GM18951 (cell line): ENCODE results near the gene TGFB1I1.
A peak's percentile ranks its signal among the peaks of the same experiment; 100 is the strongest.

Experiments
- POLR2A ChIP-seq: IDR thresholded peaks from 4 replicates; pipeline ENCODE4 v1.6.1; 2011; ENCODE audit warnings: mild to moderate bottlenecking; ENCODE audit not compliant: insufficient read length, insufficient read depth; ENCODE audit errors: extremely low read depth
- in situ Hi-C: fragments of 300-500 bp; cut with MboI; formaldehyde crosslinking; loops from one replicate; pipeline ENCODE4 v1.12.0; 2022; ENCODE audit warnings: low sequenced_read_pairs, mixed read lengths, inconsistent platforms; ENCODE audit not compliant: unreplicated experiment

TGFB1I1 gene

DNA sequence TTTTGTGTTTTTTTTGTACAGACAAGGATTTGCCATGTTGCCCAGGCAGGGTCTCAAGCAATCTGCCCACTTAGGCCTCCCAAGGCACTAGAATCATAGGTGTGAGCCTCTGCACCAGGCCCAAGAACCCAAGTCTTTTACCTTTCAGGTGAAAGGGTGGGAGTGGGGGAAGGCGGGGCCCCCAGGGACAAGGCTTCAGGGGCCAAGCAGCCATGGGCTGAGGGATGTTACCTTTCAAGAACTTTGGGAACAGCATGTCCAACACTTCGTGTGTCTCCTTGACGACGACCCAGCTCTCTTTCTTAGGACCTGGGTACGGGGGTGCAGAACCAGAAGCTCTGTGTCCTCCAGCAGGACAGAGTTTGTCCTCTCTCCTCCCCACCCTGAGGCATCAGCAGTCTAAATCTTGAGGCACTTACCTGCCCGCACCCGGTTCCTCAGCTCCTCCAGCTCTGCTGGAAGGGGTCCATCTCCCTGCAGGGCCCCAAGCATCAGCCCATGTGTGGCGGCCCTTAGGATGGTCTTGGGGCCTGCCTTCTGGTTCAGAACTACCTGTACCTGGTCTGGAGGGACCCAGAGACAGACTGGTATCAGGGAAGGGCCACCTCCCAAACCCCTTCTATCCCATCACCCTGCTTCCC, 19.9 kb downstream of the TGFB1I1 start:
- in situ Hi-C loops = no loop called here
- TF ChIP-seq POLR2A = no peak

DNA sequence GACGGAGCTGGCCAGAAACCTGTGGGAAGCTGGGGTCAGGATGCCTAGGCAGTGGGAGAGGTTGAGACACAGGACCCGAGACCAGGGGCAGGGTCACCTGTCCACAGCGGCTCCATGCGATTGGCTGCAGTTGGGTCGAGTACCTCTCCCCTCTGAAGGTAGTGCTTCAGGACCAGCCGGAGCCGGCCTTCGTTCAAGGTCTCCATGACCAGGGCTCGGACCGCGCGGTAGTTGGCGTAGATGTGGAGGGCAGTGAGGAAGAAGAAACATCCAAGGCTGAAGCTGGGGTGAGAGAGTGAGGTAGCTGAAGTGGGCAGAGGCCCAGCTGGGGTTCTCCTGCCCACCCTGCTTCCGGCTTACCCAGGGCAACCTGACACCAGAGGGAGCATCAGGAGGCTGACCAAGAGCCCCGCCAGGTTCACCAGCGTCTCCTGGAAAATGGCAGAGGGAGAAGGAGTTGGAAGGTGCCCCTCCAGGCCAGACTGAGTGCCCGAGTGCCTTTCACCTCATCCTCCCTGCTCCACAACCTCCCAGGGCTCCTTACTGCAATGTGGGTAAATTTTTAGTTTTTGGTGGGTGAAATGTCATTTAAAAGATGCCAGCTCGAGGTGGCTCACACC, 21.7 kb downstream of the TGFB1I1 start:
- in situ Hi-C loops = no loop called here
- TF ChIP-seq POLR2A = no peak

DNA sequence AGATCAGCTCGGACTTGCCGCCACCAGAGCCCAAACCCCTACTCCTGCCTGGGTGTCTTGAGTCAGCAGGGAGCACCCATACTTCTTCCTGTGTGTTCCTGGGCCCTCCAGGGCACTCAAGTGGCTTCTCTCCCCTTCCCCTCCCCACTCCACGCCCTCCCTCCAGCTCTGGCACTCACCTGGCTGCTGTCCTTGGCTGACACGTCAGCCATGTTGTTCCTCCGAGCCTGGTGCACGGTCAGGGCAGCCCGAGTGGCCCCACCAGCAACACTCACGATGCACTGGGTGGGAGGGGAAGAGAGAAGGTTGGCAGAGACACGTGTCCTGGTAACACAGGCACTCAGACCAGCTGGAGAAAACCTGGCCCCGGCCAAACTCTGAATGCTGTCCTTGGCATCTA, 24.7 kb downstream of the TGFB1I1 start:
- TF ChIP-seq POLR2A = no peak
- in situ Hi-C loops = no loop called here

DNA sequence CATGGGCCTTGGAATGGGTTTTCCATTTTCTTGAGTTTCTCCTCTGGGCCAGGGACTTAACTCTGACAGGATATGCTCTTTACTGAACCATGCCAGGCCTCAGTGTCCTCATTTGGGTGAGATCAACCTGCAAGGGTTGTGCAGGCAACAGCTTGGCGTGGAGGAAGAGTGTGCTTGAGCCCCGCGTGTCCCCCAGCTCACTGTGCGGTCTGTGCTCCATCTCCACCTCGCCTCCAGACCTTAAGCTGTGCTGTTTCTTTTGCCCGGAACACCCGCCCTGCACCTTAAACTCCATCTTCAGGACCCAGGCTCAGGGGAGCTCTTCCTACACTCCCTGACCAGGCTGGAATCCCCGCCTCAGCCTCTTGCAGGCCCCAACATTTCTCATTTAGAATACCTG, 26.5 kb downstream of the TGFB1I1 start:
- in situ Hi-C loops = no loop called here

DNA sequence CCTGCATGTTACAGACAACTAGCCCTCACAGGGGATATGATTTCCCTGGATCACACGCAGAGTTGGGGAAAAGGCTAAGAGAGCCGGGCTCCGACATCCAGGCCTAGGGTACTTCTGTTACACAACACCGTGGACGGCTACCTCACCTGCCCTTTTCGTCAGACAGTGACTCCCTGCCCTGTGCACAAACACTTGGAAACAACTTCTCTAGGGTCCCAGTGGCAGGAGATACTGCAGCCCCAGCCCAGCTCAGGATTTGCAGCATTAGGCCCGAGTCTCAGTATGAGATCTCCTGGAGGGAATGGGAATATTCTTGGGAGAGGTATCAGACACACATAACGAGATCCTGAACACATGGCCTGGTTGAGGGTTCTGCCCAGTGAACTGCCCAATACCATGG, 28.0 kb downstream of the TGFB1I1 start:
- in situ Hi-C loops = loop anchor here (10.0 kb wide), 1 partner anchor 205 kb away; no protein-coding TSS in a partner anchor
- TF ChIP-seq POLR2A = no peak

More for the DNA sequence above, 26.5 kb downstream of the TGFB1I1 start:
- no peak for TF ChIP-seq POLR2A

DNA sequence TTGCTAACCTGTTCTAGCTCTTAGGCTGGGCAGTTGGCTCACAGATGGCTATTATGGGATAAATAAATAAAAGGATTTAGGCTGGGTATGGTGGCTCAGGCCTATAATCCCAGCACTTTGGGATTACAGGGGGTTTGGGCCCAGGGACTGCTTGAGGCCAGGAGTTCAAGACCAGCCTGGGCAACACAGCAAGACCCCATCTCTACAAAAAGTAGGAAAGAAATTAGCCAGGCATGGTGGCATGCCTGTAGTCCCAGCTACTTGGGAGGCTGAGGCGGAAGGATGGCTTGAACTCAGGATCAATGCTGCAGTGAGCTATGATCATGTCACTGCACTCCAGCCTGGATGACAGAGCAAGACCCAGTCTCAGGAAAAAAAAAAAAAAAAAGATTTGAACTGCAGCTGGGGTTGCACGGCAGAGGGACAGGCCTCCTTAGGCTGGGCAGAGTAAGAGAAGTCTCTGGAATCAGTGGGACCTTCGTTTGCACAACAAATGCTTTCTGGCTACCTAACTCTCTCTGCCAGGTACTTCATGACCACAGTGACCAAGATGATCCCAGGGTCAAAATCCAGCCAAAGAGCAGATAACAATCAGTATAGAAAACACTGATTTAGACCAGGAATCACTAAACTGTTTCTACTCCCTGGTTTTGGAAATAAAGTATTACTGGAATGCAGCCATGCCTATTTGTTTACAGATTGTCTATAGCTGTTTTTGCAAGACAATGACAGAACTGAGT, 29.4 kb downstream of the TGFB1I1 start:
- no peak for TF ChIP-seq POLR2A
- in situ Hi-C loops = loop anchor here (10.0 kb wide), 1 partner anchor 203 kb away; no protein-coding TSS in a partner anchor

DNA sequence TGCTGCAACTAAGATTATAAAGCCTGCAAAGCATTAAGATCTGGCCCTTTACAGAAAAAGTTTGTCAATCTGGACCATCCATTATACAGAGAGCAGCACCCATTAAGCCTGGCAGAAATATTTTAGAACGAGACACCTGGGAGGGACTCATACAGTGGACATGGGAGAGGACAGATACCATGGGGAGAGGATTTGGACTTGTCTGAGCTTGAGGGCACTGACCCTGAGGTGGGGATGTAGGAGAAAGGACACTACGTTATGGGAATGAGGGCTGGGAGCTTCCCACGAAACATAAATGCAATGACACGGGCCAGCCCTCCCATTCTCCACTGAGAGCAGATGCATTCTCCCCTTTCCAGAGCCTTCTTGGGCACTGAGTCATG, 30.0 kb downstream of the TGFB1I1 start:
- in situ Hi-C loops = loop anchor here (10.0 kb wide), 1 partner anchor 203 kb away; no protein-coding TSS in a partner anchor
- no peak for TF ChIP-seq POLR2A

DNA sequence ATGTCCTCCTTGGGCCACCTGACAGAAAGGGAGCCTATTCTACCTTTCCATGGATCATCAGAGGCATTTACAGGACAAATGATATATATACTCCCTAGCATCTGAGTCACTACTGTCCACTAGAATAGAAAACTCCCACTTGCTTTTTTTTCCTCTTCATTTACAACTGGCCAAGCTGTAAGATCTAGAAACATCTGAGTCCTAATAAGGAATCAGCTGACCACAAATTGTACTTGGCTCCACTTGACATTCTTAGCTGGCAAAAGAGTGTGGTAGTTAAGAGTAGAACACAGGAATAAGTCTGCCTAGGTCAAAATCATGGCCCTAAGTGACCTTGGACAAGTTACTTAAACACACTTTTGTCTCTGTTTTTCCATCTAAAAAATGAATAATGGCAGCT, 31.0 kb downstream of the TGFB1I1 start:
- in situ Hi-C loops = loop anchor here (10.0 kb wide), 1 partner anchor 202 kb away; no protein-coding TSS in a partner anchor
- no peak for TF ChIP-seq POLR2A

DNA sequence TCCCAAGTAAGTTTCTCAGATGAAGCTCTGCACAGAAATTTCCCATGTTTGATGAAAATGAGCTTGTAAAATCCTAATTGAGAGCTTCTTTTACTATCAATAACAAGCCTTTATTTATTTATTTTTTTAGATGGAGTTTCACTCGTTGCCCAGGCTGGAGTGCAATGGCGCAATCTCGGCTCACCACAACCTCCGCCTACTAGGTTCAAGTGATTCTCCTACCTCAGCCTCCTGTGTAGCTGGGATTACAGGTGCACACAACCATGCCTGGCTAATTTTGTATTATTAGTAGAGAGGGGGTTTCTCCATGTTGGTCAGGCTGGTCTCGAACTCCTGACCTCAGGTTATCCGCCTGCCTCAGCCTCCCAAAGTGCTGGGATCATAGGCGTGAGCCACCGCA, 31.6 kb downstream of the TGFB1I1 start:
- in situ Hi-C loops = loop anchor here (10.0 kb wide), 1 partner anchor 201 kb away; no protein-coding TSS in a partner anchor

DNA sequence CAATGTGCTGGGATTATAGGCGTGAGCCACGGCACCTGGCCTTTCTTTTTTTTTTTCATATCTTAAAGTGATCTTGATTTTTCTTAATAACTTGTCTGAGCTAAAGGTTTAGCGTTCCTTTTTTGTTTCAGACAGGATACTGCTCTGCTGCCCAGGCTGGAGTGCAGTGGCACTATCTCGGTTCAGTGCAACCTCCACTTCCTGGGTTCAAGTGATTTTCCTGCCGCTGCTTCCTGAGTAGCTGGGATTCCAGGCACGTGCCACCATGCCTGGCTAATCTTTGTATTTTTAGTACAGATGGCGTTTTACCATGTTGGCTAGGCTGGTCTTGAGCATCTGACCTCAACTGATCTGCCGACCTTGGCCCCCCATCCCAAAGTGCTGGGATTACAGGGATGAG, 32.2 kb downstream of the TGFB1I1 start:
- TF ChIP-seq POLR2A = no peak
- in situ Hi-C loops = loop anchor here (10.0 kb wide), 1 partner anchor 201 kb away; no protein-coding TSS in a partner anchor

DNA sequence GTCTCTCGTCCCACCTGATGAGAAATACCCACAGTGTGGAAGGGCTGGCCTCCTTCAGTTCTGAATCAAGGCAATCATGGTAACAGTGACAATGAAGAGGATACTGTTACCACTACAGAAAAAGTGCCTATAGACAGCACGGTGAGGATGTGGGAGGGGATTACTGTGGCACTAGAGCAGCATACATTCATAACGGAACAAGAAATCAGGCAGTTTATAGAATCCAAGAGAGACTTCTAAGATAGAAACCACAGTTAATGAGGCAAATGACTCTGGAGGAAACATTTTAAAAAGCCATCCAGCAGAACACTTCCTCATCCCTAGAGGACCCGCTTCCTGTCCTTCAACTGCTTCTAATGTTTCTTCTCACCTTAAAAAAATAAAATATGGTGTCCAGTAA, 33.5 kb downstream of the TGFB1I1 start:
- no peak for TF ChIP-seq POLR2A
- in situ Hi-C loops = loop anchor here (10.0 kb wide), 1 partner anchor 199 kb away; no protein-coding TSS in a partner anchor

DNA sequence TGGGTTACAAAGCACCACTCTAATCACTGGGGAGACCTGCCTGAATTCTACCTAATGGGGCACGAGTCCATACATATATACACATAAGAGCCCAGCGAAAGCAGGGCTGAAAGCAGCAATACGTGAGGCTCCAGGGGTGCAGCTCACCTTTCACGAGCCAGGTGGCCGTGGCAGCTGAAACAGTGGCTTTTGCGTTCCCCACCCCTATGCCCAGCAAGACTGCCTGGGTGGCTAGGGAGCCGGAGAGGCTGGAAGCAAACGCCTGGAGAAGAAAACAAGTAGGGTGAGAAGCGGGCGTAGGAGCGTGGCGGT, 35.6 kb downstream of the TGFB1I1 start:
- no peak for TF ChIP-seq POLR2A
- in situ Hi-C loops = loop anchor here (10.0 kb wide), 1 partner anchor 197 kb away; no protein-coding TSS in a partner anchor

DNA sequence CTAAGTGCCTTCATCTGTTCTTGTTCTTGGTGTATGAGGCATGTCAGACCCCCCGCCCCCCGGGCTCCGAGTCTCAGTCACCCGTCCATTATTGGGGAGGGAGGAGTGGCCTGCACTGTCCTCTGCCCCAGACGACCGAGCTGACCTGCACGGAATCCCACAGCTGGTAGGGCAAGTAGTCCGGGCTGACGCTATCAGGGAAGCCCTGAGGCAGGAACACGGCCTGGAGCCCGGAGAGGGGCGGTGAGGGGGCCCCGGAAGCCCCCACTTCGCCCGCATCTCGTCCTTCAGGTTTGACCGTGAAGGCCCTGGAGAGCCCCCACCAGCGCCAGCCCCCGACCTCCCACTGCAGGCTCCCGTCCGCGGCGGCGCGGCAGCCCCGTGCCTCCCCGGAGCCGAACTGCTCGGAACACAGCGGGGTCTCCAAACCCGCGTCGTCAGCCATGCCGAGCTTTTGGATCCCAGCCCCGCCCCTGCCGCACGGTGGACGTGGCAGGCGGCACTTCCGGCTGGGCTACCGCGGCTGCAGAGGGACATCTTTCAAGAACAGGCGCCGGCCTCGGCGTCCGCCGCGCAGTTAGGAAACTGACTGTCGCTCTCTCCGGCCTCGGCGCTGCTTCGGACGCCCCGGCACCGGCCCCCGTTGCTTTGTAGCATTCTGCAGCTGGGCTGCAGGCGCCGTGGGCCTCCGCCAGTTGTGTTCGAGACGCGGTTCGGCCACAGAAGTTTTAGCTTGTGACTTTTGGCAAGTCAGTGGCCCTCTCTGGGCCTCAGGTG, 36.2 kb downstream of the TGFB1I1 start, which contains the start of gene RUSF1:
Gene RUSF1, minus strand, starts transcription at position 463 of the 777 bp plus-strand sequence. Its CDS starts 18 bp downstream, at position 445.
- in situ Hi-C loops = loop anchor here (10.0 kb wide), 1 partner anchor 197 kb away; no protein-coding TSS in a partner anchor
- TF ChIP-seq POLR2A = peak; percentile 93
